WTC11 (cell line): Measurements from ENCODE around the gene TIGAR. TPM values are rescaled to one million over a fixed set of nuclear protein-coding genes. Genes with fewer than 3 reads are reported as not detected.
A peak's percentile ranks its signal among the peaks of the same experiment; 100 is the strongest.

ENCODE experiments used
- ATAC-seq: fragments of 200-7000 bp; cut with Tn5 transposase; 2 replicates; pipeline ENCODE4 v1.10.0; 2021; ENCODE audit warnings: mild to moderate bottlenecking, moderate library complexity
- CTCF ChIA-PET: fragments of 300-600 bp; sonication (Branson Sonifier 250); formaldehyde crosslinking; loops from one replicate; lab custom pipeline; 2021; ENCODE audit warnings: antibody characterized with exemption; lab: Charles Lee
- POLR2A ChIA-PET: fragments of 350-600 bp; sonication (Branson Sonifier 250); formaldehyde crosslinking; loops from one replicate; lab custom pipeline; 2021; ENCODE audit warnings: antibody characterized with exemption; lab: Charles Lee
- DNase-seq: peaks from one replicate; pipeline ENCODE4 v3.0.0; 2021; ENCODE audit warnings: low spot score
- H3K27ac Mint-ChIP-seq: 2 replicates; pipeline ENCODE4 v1.8.0; 2021; ENCODE audit warnings: mixed read lengths
- H3K27me3 Mint-ChIP-seq: 2 replicates; pipeline ENCODE4 v1.8.0; 2021; ENCODE audit warnings: low read depth, mild to moderate bottlenecking, moderate library complexity, mixed read lengths
- H3K36me3 Mint-ChIP-seq: 2 replicates; pipeline ENCODE4 v1.8.0; 2021; ENCODE audit warnings: mixed read lengths
- H3K4me1 Mint-ChIP-seq: 2 replicates; pipeline ENCODE4 v1.8.0; 2022; ENCODE audit warnings: mixed read lengths
- H3K4me3 Mint-ChIP-seq: 2 replicates; pipeline ENCODE4 v1.8.0; 2021; ENCODE audit warnings: mild to moderate bottlenecking, moderate library complexity, mixed read lengths
- H3K9me3 Mint-ChIP-seq: 2 replicates; pipeline ENCODE4 v1.8.0; 2021; ENCODE audit warnings: mixed read lengths
- AFF4 ChIP-seq: sonication (generic); formaldehyde crosslinking; IDR thresholded peaks from 2 replicates; pipeline ENCODE4 v1.8.1; 2023; ENCODE audit warnings: mild to moderate bottlenecking, missing genetic modification reagents, borderline replicate concordance
- ATF3 ChIP-seq: sonication (generic); formaldehyde crosslinking; conservative IDR thresholded peaks from 2 replicates; pipeline ENCODE4 v1.8.1; 2022; ENCODE audit warnings: mild to moderate bottlenecking, missing genetic modification reagents
- CBFB ChIP-seq: sonication (generic); formaldehyde crosslinking; IDR thresholded peaks from 2 replicates; pipeline ENCODE4 v1.8.1; 2022; ENCODE audit warnings: mild to moderate bottlenecking, low read depth, missing genetic modification reagents
- E2F4 ChIP-seq: sonication (generic); formaldehyde crosslinking; IDR thresholded peaks from 2 replicates; pipeline ENCODE4 v1.8.1; 2022; ENCODE audit warnings: low read depth, mild to moderate bottlenecking, moderate library complexity, missing genetic modification reagents, borderline replicate concordance
- E2F5 ChIP-seq: sonication (generic); formaldehyde crosslinking; IDR thresholded peaks from 2 replicates; pipeline ENCODE4 v1.8.1; 2022; ENCODE audit warnings: mild to moderate bottlenecking, moderate library complexity, missing genetic modification reagents
- ELF4 ChIP-seq: sonication (generic); formaldehyde crosslinking; IDR thresholded peaks from 2 replicates; pipeline ENCODE4 v1.8.1; 2022; ENCODE audit warnings: low read depth, mild to moderate bottlenecking, moderate library complexity, missing genetic modification reagents
- EMX1 ChIP-seq: fragments of 250-450 bp; sonication (Bioruptor Pico); IDR thresholded peaks from 2 replicates; pipeline ENCODE4 v1.8.0; 2021; ENCODE audit warnings: mild to moderate bottlenecking
- FOXJ3 ChIP-seq: sonication (generic); formaldehyde crosslinking; IDR thresholded peaks from 2 replicates; pipeline ENCODE4 v1.9.0; 2021; ENCODE audit warnings: missing genetic modification reagents, mild to moderate bottlenecking, borderline replicate concordance
- GABPB1 ChIP-seq: sonication (generic); formaldehyde crosslinking; IDR thresholded peaks from 2 replicates; pipeline ENCODE4 v1.8.1; 2023; ENCODE audit warnings: mild to moderate bottlenecking, missing genetic modification reagents
- GTF2I ChIP-seq: fragments of 250-450 bp; sonication (Bioruptor Pico); conservative IDR thresholded peaks from 2 replicates; pipeline ENCODE4 v1.4.0; 2021; ENCODE audit warnings: mild to moderate bottlenecking
- IRF1 ChIP-seq: sonication (generic); formaldehyde crosslinking; IDR thresholded peaks from 2 replicates; pipeline ENCODE4 v1.8.0; 2023; ENCODE audit warnings: missing genetic modification reagents
- MAX ChIP-seq: sonication (generic); formaldehyde crosslinking; IDR thresholded peaks from 2 replicates; pipeline ENCODE4 v1.8.0; 2022; ENCODE audit warnings: mild to moderate bottlenecking, missing genetic modification reagents
- MYBL2 ChIP-seq: sonication (generic); formaldehyde crosslinking; IDR thresholded peaks from 2 replicates; pipeline ENCODE4 v1.8.1; 2023; ENCODE audit warnings: mild to moderate bottlenecking, moderate library complexity, missing genetic modification reagents
- NFATC4 ChIP-seq: fragments of 250-450 bp; sonication (Bioruptor Pico); IDR thresholded peaks from 2 replicates; pipeline ENCODE4 v1.9.0; 2021; ENCODE audit warnings: mild to moderate bottlenecking
- NR1H2 ChIP-seq: sonication (generic); formaldehyde crosslinking; IDR thresholded peaks from 2 replicates; pipeline ENCODE4 v1.9.0; 2021; ENCODE audit warnings: mild to moderate bottlenecking, moderate library complexity, missing genetic modification reagents
- RELA ChIP-seq: sonication (generic); formaldehyde crosslinking; IDR thresholded peaks from 2 replicates; pipeline ENCODE4 v1.8.1; 2022; ENCODE audit warnings: missing genetic modification reagents, mild to moderate bottlenecking, borderline replicate concordance
- SMAD4 ChIP-seq: sonication (generic); formaldehyde crosslinking; IDR thresholded peaks from 2 replicates; pipeline ENCODE4 v1.8.0; 2022; ENCODE audit warnings: mild to moderate bottlenecking, missing genetic modification reagents
- SP1 ChIP-seq: sonication (generic); formaldehyde crosslinking; conservative IDR thresholded peaks from 2 replicates; pipeline ENCODE4 v1.8.1; 2022; ENCODE audit warnings: missing genetic modification reagents
- TEAD1 ChIP-seq: sonication (generic); formaldehyde crosslinking; IDR thresholded peaks from 2 replicates; pipeline ENCODE4 v1.8.0; 2022; ENCODE audit warnings: mild to moderate bottlenecking, missing genetic modification reagents
- TP53 ChIP-seq: sonication (generic); formaldehyde crosslinking; IDR thresholded peaks from 2 replicates; pipeline ENCODE4 v1.8.1; 2023; ENCODE audit warnings: mild to moderate bottlenecking, missing genetic modification reagents
- ZNF121 ChIP-seq: sonication (generic); formaldehyde crosslinking; IDR thresholded peaks from 2 replicates; pipeline ENCODE4 v1.8.0; 2023; ENCODE audit warnings: missing genetic modification reagents
- ZNF138 ChIP-seq: sonication (generic); formaldehyde crosslinking; conservative IDR thresholded peaks from 2 replicates; pipeline ENCODE4 v1.8.1; 2022; ENCODE audit warnings: mild to moderate bottlenecking, moderate library complexity, missing genetic modification reagents
- ZSCAN18 ChIP-seq: fragments of 250-450 bp; sonication (Bioruptor Pico); IDR thresholded peaks from 2 replicates; pipeline ENCODE4 v2.1.2; 2022; ENCODE audit warnings: mild to moderate bottlenecking, moderate library complexity
- total RNA-seq: library from RNA; stranded (reverse); gene quantifications from 3 replicates; pipeline ENCODE4 v1.2.3, GENCODE V29; 2021

Gene TIGAR
- total RNA-seq, 1 experiment from 2014 or later = 26.7 TPM

- no peaks in the 10 kb centered on the region; the same call in none of the 2 replicates for H3K27me3 Mint-ChIP-seq
- no peak for TF ChIP-seq ZSCAN18
- TF ChIP-seq, all 79 proteins: peak for 0
- no peaks in the 10 kb centered on the region for H3K36me3 Mint-ChIP-seq
- ATAC-seq (no peak), DNase-seq (no peak)
- no peaks in the 10 kb centered on the region for H3K9me3 Mint-ChIP-seq
- H3K4me1 Mint-ChIP-seq = no peaks in the 10 kb centered on the region
- H3K27ac Mint-ChIP-seq = no peak overlapping the region
- CTCF ChIA-PET = no interaction called here
- POLR2A ChIA-PET = interaction anchor here (0.5 kb wide), 1 partner anchor 487 kb away, joined by 4 read pairs; no protein-coding TSS in a partner anchor
- H3K4me3 Mint-ChIP-seq = no peak overlapping the region
These were observed 51.6 kb downstream of the TIGAR start for GRCh38 chr12:4372653-4373052.

- no peaks in the 10 kb centered on the region for H3K9me3 Mint-ChIP-seq
- CTCF ChIA-PET = no interaction called here
- no peak for TF ChIP-seq EMX1 (CRISPR knock-in tag)
- TF ChIP-seq NFATC4 (CRISPR knock-in tag) = no peak
- TF ChIP-seq ATF3 (CRISPR knock-in tag) = no peak
- TF ChIP-seq IRF1 = no peak
- TF ChIP-seq GTF2I (CRISPR knock-in tag) = no peak
- TF ChIP-seq E2F4 (CRISPR knock-in tag) = no peak
- TF ChIP-seq FOXJ3 (CRISPR knock-in tag) = no peak
- no peak for TF ChIP-seq E2F5
- TF ChIP-seq RELA (CRISPR knock-in tag) = no peak
- DNase-seq = no peak
- no peak for ATAC-seq
- H3K36me3 Mint-ChIP-seq = no peaks in the 10 kb centered on the region
- H3K4me1 Mint-ChIP-seq = peaks cover 12% of the 10 kb centered on the region
- no peak overlapping the region for H3K27ac Mint-ChIP-seq
- H3K27me3 Mint-ChIP-seq = peaks cover 9% of the 10 kb centered on the region
- no peak overlapping the region for H3K4me3 Mint-ChIP-seq
- POLR2A ChIA-PET = no interaction called here
These were observed 54.4 kb downstream of the TIGAR start for GRCh38 chr12:4375449-4375848.

- no peak overlapping the region for H3K4me3 Mint-ChIP-seq
- ChIA-PET POLR2A (no interaction called here), CTCF (interaction anchor here (1.0 to 1.5 kb wide), 2 partner anchors 9 to 41 kb away, joined by 5 to 6 read pairs; no protein-coding TSS in a partner anchor)
These were observed 57.8 kb downstream of the TIGAR start for GRCh38 chr12:4378772-4379171.

GRCh38 chr12:4379405-4379804 lies 58.4 kb downstream of the TIGAR start, which contains the start of gene FGF23:
TSS of gene FGF23 (minus strand) at chr12:4379712. CDS start at chr12:4379582, 130 bp downstream.
- POLR2A ChIA-PET = no interaction called here
- Mint-ChIP-seq H3K27me3 (peaks cover 10% of the 10 kb centered on the region), H3K4me3 (peak within 1 kb of the TSS; percentile 32; the same call in 1 of the 2 replicates), H3K9me3 (no peaks in the 10 kb centered on the region), H3K27ac (peak within 1 kb of the TSS; percentile 27; the same call in 1 of the 2 replicates), H3K36me3 (no peaks in the 10 kb centered on the region), H3K4me1 (peaks cover 24% of the 10 kb centered on the region)
- DNase-seq (peak; percentile 84), ATAC-seq (peak; percentile 98)
- CTCF ChIA-PET = interaction anchor here (1.0 to 2.4 kb wide), 6 partner anchors 10 to 384 kb away, joined by 3 to 9 read pairs (median 5); no protein-coding TSS in a partner anchor
- TF ChIP-seq SP1 (CRISPR knock-in tag) (no peak), MAX (CRISPR knock-in tag) (peak; percentile 80; the same call in 1 of the 2 replicates), TP53 (CRISPR knock-in tag) (peak; percentile 37; the same call in 1 of the 2 replicates), ZNF121 (CRISPR knock-in tag) (peak; percentile 83), ATF3 (CRISPR knock-in tag) (no peak), AFF4 (CRISPR knock-in tag) (no peak), ZNF138 (CRISPR knock-in tag) (0 out of 2 replicates have a peak, but pooled peaks have one; percentile 18), TEAD1 (CRISPR knock-in tag) (no peak), NR1H2 (no peak), ELF4 (CRISPR knock-in tag) (no peak)

More at GRCh38 chr12:4378772-4379171, 57.8 kb downstream of the TIGAR start:
- DNase-seq (no peak), ATAC-seq (no peak)
- H3K36me3 Mint-ChIP-seq = no peaks in the 10 kb centered on the region
- H3K9me3 Mint-ChIP-seq = no peaks in the 10 kb centered on the region
- peaks cover 10% of the 10 kb centered on the region for H3K27me3 Mint-ChIP-seq
- H3K27ac Mint-ChIP-seq = no peak overlapping the region
- TF ChIP-seq MYBL2 (CRISPR knock-in tag) (no peak), CBFB (CRISPR knock-in tag) (no peak), SMAD4 (CRISPR knock-in tag) (no peak), GABPB1 (no peak)
- H3K4me1 Mint-ChIP-seq = peaks cover 24% of the 10 kb centered on the region
